Transverse colon (tissue), 4 donors: ENCODE results near the gene TPRA1.

Source experiments
- POLR2AphosphoS5 ChIP-seq, 3 donors: sonication (generic); formaldehyde crosslinking; IDR thresholded peaks; one replicate each; pipeline ENCODE4 v1.6.1; 2016; ENCODE audit warnings: antibody characterized with exemption in 3 of 3
- TF ChIP-seq, protein P1 (sequence below), 5 experiments: fragments of 200-600 bp in 3 of 5; fragments of 450-650 bp in 2 of 5; sonication (generic) in 3 of 5; IDR thresholded peaks; 1 replicate in 2 of 5; 2 replicates in 3 of 5; pipeline ENCODE4 v1.5.1; 2016 to 2017; ENCODE audit warnings: antibody characterized with exemption in 5 of 5, inconsistent platforms in 3 of 5, mild to moderate bottlenecking in 2 of 5, moderate library complexity in 1 of 5

DNA sequence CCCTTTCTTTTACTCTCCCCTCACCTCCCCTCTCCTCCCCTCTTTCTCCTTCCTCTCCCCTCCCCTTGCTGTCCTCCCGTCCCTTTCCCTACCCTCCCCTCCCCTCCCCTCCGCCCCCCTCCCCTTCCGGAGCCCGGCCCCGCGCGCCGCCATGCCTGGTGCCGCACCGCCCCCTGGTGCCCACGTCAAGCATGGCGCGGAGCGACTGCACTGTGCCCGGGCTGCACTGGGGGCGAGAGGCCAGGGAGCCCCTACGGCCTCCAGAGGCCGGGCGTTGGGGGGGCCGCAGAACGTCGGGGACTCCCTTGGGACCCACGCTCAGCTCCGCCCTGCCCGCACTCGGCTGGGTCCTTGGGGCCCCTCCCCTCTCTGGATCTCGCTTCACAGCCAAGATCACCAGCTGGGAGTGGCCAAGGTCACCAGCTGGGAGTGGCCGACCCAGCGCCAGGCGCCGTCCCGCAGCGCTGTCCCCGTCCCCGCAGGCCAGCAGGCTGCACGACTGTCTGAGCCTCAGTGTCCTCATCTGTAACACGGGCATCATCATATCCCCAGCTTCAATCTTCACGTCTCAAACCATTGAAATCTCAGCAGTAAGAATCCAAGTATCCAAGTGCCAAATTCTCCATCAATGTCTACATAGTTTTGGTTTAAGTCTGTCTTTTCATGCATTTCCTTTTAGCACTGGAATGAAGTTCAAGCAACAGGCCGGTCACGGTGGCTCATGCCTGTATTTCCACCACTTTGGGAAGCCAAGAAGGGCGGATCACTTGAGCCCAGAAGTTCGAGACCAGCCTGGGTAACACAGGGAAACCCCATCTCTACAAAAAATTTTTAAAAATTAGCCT is 42.5 kb downstream of the TPRA1 start:
- TF ChIP-seq, protein P1, sequence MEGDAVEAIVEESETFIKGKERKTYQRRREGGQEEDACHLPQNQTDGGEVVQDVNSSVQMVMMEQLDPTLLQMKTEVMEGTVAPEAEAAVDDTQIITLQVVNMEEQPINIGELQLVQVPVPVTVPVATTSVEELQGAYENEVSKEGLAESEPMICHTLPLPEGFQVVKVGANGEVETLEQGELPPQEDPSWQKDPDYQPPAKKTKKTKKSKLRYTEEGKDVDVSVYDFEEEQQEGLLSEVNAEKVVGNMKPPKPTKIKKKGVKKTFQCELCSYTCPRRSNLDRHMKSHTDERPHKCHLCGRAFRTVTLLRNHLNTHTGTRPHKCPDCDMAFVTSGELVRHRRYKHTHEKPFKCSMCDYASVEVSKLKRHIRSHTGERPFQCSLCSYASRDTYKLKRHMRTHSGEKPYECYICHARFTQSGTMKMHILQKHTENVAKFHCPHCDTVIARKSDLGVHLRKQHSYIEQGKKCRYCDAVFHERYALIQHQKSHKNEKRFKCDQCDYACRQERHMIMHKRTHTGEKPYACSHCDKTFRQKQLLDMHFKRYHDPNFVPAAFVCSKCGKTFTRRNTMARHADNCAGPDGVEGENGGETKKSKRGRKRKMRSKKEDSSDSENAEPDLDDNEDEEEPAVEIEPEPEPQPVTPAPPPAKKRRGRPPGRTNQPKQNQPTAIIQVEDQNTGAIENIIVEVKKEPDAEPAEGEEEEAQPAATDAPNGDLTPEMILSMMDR (IDR thresholded peaks at IDR 0.05), result peak; percentile 64 to 90 (median 86)
- no peak for TF ChIP-seq POLR2AphosphoS5 (IDR thresholded peaks at IDR 0.05)
